Uterus (tissue), 2 donors: ENCODE measurements around the gene PRUNE2.

ENCODE experiments used
- CTCF ChIP-seq, 4 experiments: fragments of 200-600 bp in 2 of 4; fragments of 450-650 bp in 2 of 4; sonication (generic) in 2 of 4; IDR thresholded peaks; one replicate each; pipeline ENCODE4 v1.5.1; 2016 to 2019; ENCODE audit warnings: antibody characterized with exemption in 4 of 4, mild to moderate bottlenecking in 2 of 4, moderate library complexity in 1 of 4
- POLR2A ChIP-seq, 2 donors: fragments of 450-650 bp; IDR thresholded peaks; one replicate each; pipeline ENCODE4 v1.6.1; 2016; ENCODE audit warnings: antibody characterized with exemption in 2 of 2, mild to moderate bottlenecking in 1 of 2, moderate library complexity in 1 of 2

GRCh38 chr9:76658510-76659231 lies 247.2 kb downstream of the PRUNE2 start:
- peak in 3 of 4 experiments; percentile 13 to 50 (median 48) for TF ChIP-seq CTCF (IDR thresholded peaks at IDR 0.05)
- no peak for TF ChIP-seq POLR2A (IDR thresholded peaks at IDR 0.05)
